Calu3 (cell line): ENCODE data around the gene EFCC1. TPM values are rescaled to one million over a fixed set of nuclear protein-coding genes. Genes with fewer than 3 reads are reported as not detected.

Source experiments
- BruUV-seq: library from RNA; stranded (reverse); fragments of 400-500 nt; replicated peaks from 2 replicates; lab custom pipeline; 2021; lab: Mats Ljungman, UMichigan
- CTCF ChIA-PET: fragments of 300-600 bp; sonication (Branson Sonifier 250); formaldehyde crosslinking; loops from one replicate; lab custom pipeline; 2022; ENCODE audit warnings: antibody characterized with exemption; lab: Charles Lee
- DNase-seq: peaks from one replicate; pipeline ENCODE4 v3.0.0; 2022
- H3K27ac Mint-ChIP-seq: one replicate; pipeline ENCODE4 v1.8.0; 2022; ENCODE audit warnings: mixed read lengths; ENCODE audit not compliant: unreplicated experiment
- H3K27me3 Mint-ChIP-seq: one replicate; pipeline ENCODE4 v1.8.0; 2022; ENCODE audit warnings: mixed read lengths; ENCODE audit not compliant: unreplicated experiment
- H3K36me3 Mint-ChIP-seq: one replicate; pipeline ENCODE4 v1.8.0; 2022; ENCODE audit warnings: mild to moderate bottlenecking, moderate library complexity, mixed read lengths; ENCODE audit not compliant: insufficient read depth, unreplicated experiment
- H3K4me1 Mint-ChIP-seq: one replicate; pipeline ENCODE4 v1.8.0; 2022; ENCODE audit warnings: mild to moderate bottlenecking, low read depth, mixed read lengths; ENCODE audit not compliant: unreplicated experiment
- H3K4me3 Mint-ChIP-seq: one replicate; pipeline ENCODE4 v1.8.0; 2022; ENCODE audit warnings: mild to moderate bottlenecking, low read depth, moderate library complexity, mixed read lengths; ENCODE audit not compliant: unreplicated experiment
- H3K9me3 Mint-ChIP-seq: one replicate; pipeline ENCODE4 v1.8.0; 2022; ENCODE audit warnings: low read depth, mixed read lengths; ENCODE audit not compliant: unreplicated experiment
- CTCF ChIP-seq: fragments of 200-600 bp; IDR thresholded peaks from one replicate; pipeline ENCODE4 v1.8.0; 2022; ENCODE audit warnings: antibody characterized with exemption; ENCODE audit not compliant: unreplicated experiment
- intact Hi-C: fragments of 100-400 bp; cut with micrococcal nuclease; formaldehyde crosslinking; loops from one replicate; pipeline ENCODE4 v1.10.0; 2022; ENCODE audit not compliant: unreplicated experiment
- total RNA-seq: library from RNA; stranded (reverse); gene quantifications from 2 replicates; pipeline ENCODE4 v1.2.3, GENCODE V29; 2022

EFCC1 gene
- total RNA-seq, 1 experiment from 2014 or later: not detected

- no peaks in the 10 kb centered on the region for H3K9me3 Mint-ChIP-seq
- no peak for DNase-seq
- intact Hi-C loops: no loop called here
- no peak for TF ChIP-seq CTCF
- CTCF ChIA-PET: interaction anchor here (1.2 to 3.0 kb wide), 2 partner anchors 8 to 47 kb away, joined by 5 to 18 read pairs; no protein-coding TSS in a partner anchor
- BruUV-seq: no TSS peak
- H3K27ac Mint-ChIP-seq: no peak overlapping the region
- H3K27me3 Mint-ChIP-seq: peaks cover 43% of the 10 kb centered on the region
- no peaks in the 10 kb centered on the region for H3K36me3 Mint-ChIP-seq
- H3K4me1 Mint-ChIP-seq: peaks cover 21% of the 10 kb centered on the region
- no peak overlapping the region for H3K4me3 Mint-ChIP-seq
Measured at GRCh38 chr3:129007792-129008191, 6.7 kb downstream of the EFCC1 start.

GRCh38 chr3:129009266-129009665, 8.2 kb downstream of the EFCC1 start:
- Mint-ChIP-seq H3K4me1 (peaks cover 12% of the 10 kb centered on the region), H3K9me3 (no peaks in the 10 kb centered on the region), H3K27me3 (peaks cover 32% of the 10 kb centered on the region), H3K4me3 (no peak overlapping the region), H3K27ac (no peak overlapping the region), H3K36me3 (no peaks in the 10 kb centered on the region)
- DNase-seq: no peak
- intact Hi-C loops: no loop called here
- CTCF ChIA-PET: interaction anchor here (0.9 kb wide), 1 partner anchor 130 kb away, joined by 3 read pairs; no protein-coding TSS in a partner anchor
- TF ChIP-seq CTCF: no peak
- BruUV-seq: no TSS peak

DNA sequence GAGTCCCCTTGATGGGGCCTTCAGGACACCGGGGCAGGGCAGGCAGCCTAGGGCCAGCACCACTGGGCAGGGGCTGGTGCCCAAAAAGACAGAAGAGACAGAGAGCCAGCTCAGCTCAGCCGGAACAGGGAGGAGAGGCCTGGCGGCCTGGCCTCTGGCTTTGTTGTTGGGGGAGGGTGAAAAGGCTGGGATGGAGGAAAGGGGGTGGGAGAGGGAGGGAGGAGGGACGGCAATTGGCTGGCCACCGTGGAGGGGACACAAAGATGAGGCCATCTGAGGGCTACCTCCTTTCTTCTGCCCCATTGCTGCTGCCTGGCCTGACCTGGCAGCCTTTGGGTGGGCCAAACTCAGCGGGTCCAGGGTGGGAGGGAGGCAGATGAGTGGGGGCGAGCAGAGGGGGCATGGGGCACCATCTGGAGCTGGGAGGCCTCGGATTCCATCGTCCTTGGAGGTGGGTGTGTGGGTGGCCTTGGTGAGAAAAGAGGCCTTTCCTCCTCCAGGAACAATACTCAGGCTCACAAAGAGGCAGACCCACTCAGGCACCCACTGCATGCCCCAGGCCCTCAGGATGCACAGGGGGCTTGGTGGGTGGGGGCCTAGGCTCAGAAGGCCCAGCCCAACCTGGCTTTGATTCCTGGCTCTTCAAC, 9.3 kb downstream of the EFCC1 start:
- H3K36me3 Mint-ChIP-seq: no peaks in the 10 kb centered on the region
- no peak overlapping the region for H3K4me3 Mint-ChIP-seq
- CTCF ChIA-PET: no interaction called here
- BruUV-seq: no TSS peak
- no peak overlapping the region for H3K27ac Mint-ChIP-seq
- TF ChIP-seq CTCF: no peak
- peaks cover 4% of the 10 kb centered on the region for H3K4me1 Mint-ChIP-seq
- H3K9me3 Mint-ChIP-seq: no peaks in the 10 kb centered on the region
- H3K27me3 Mint-ChIP-seq: peaks cover 44% of the 10 kb centered on the region
- intact Hi-C loops: no loop called here
- no peak for DNase-seq

- Mint-ChIP-seq H3K27ac (no peak overlapping the region), H3K4me3 (no peak overlapping the region), H3K9me3 (no peaks in the 10 kb centered on the region), H3K27me3 (peaks cover 32% of the 10 kb centered on the region), H3K4me1 (peaks cover 7% of the 10 kb centered on the region), H3K36me3 (no peaks in the 10 kb centered on the region)
- intact Hi-C loops: no loop called here
- CTCF ChIA-PET: interaction anchor here (1.1 kb wide), 1 partner anchor 9 kb away, joined by 3 read pairs; no protein-coding TSS in a partner anchor
- no TSS peak for BruUV-seq
- no peak for TF ChIP-seq CTCF
- DNase-seq: no peak
Measured at GRCh38 chr3:129013491-129013891, 12.4 kb downstream of the EFCC1 start.
